Tibial nerve (tissue), 4 donors: ENCODE measurements around the gene CETN1. TPM values are rescaled to one million over a fixed set of nuclear protein-coding genes. Genes with fewer than 3 reads are reported as not detected.

Source experiments
- DNase-seq, 2 donors: peaks; one replicate each; pipeline ENCODE4 v3.0.0-alpha.2; 2019; ENCODE audit warnings: low spot score in 2 of 2
- H3K27ac ChIP-seq, 4 donors: fragments of 200-600 bp; sonication (generic) in 3 of 4; one replicate each; pipeline ENCODE4 v1.5.1; 2017 to 2019; ENCODE audit warnings: mild to moderate bottlenecking in 1 of 4
- H3K27me3 ChIP-seq, 2 donors: fragments of 200-600 bp; sonication (generic) in 1 of 2; one replicate each; pipeline versions ENCODE4 v1.5.1 to v1.6.0; 2017 to 2019
- H3K36me3 ChIP-seq, 3 donors: fragments of 200-600 bp; sonication (generic); one replicate each; pipeline ENCODE4 v1.5.1; 2018 to 2019
- H3K4me1 ChIP-seq, 4 donors: fragments of 200-600 bp; sonication (generic) in 3 of 4; one replicate each; pipeline ENCODE4 v1.5.1; 2017 to 2019
- H3K4me3 ChIP-seq, 4 donors: fragments of 200-600 bp; sonication (generic) in 3 of 4; one replicate each; pipeline ENCODE4 v1.5.1; 2017 to 2019; ENCODE audit warnings: mild to moderate bottlenecking in 1 of 4, moderate library complexity in 1 of 4
- H3K9me3 ChIP-seq, 4 donors: fragments of 200-600 bp; sonication (generic) in 3 of 4; one replicate each; pipeline ENCODE4 v1.5.1; 2017 to 2019
- CTCF ChIP-seq, 5 experiments: fragments of 200-600 bp in 3 of 5; fragments of 450-650 bp in 2 of 5; sonication (generic) in 3 of 5; IDR thresholded peaks; one replicate each; pipeline ENCODE4 v1.5.1; 2016 to 2019; ENCODE audit warnings: antibody characterized with exemption in 5 of 5, mild to moderate bottlenecking in 3 of 5, moderate library complexity in 2 of 5
- EP300 ChIP-seq, 2 donors: sonication (generic); formaldehyde crosslinking; IDR thresholded peaks; one replicate each; pipeline ENCODE4 v1.6.1; 2017; ENCODE audit warnings: antibody characterized with exemption in 2 of 2, mild to moderate bottlenecking in 1 of 2
- POLR2A ChIP-seq, 2 donors: fragments of 450-650 bp; IDR thresholded peaks; one replicate each; pipeline ENCODE4 v1.6.1; 2017; ENCODE audit warnings: antibody characterized with exemption in 2 of 2, mild to moderate bottlenecking in 2 of 2, moderate library complexity in 2 of 2
- WGBS, 2 donors: methylation state at CpG; one replicate each; pipeline ENCODE4 v1.1.5; 2018; 5-methylcytosine and 5-hydroxymethylcytosine counted together
- total RNA-seq, 4 donors: library from RNA; depleted of rRNA; stranded (reverse); fragments of >200 nt; gene quantifications; one replicate each; pipeline ENCODE4 v1.1.0, GENCODE V29; 2016

CETN1 gene
- total RNA-seq: not detected

- H3K36me3 ChIP-seq: no peaks in the 10 kb centered on the region
- H3K9me3 ChIP-seq: peaks cover 0 to 14% (median 0%) of the 10 kb centered on the region in 4 donors
- H3K27me3 ChIP-seq: no peaks in the 10 kb centered on the region
- 94 to 95% methylated on average over 38 of the region's 38 CpGs for WGBS, 2 donors
- no peak for DNase-seq
- H3K27ac ChIP-seq: no peak within 1 kb of the TSS
- H3K4me1 ChIP-seq: no peaks in the 10 kb centered on the region
- H3K4me3 ChIP-seq: no peak within 1 kb of the TSS
- TF ChIP-seq POLR2A (IDR thresholded peaks at IDR 0.05) (no peak), CTCF (IDR thresholded peaks at IDR 0.05) (no peak), EP300 (IDR thresholded peaks at IDR 0.05) (no peak)
These were observed at the start of gene CETN1 for GRCh38 chr18:580154-580553. TSS of gene CETN1 (plus strand) at chr18:580380. CDS start at chr18:580409, 29 bp downstream.

GRCh38 chr18:532018-532417 is 48.2 kb upstream of the CETN1 start:
- Histone ChIP-seq H3K9me3 (no peaks in the 10 kb centered on the region), H3K4me1 (no peaks in the 10 kb centered on the region), H3K27me3 (no peaks in the 10 kb centered on the region), H3K36me3 (no peaks in the 10 kb centered on the region), H3K27ac (no peak overlapping the region), H3K4me3 (no peak overlapping the region)
- WGBS, 2 donors: 75 to 78% methylated on average over 4 of the region's 4 CpGs
- DNase-seq: no peak
- no peak for TF ChIP-seq CTCF (IDR thresholded peaks at IDR 0.05)
- no peak for TF ChIP-seq EP300 (IDR thresholded peaks at IDR 0.05)
- TF ChIP-seq POLR2A (IDR thresholded peaks at IDR 0.05): no peak

- Histone ChIP-seq H3K9me3 (no peaks in the 10 kb centered on the region), H3K4me1 (no peaks in the 10 kb centered on the region), H3K27ac (no peak overlapping the region), H3K4me3 (no peak overlapping the region), H3K27me3 (no peaks in the 10 kb centered on the region), H3K36me3 (no peaks in the 10 kb centered on the region)
- DNase-seq: no peak
- no peak for TF ChIP-seq EP300 (IDR thresholded peaks at IDR 0.05)
- TF ChIP-seq POLR2A (IDR thresholded peaks at IDR 0.05): no peak
- TF ChIP-seq CTCF (IDR thresholded peaks at IDR 0.05): no peak
These were observed 47.5 kb upstream of the CETN1 start for GRCh38 chr18:532632-533031.

- 77 to 82% methylated on average over 6 of the region's 6 CpGs for WGBS, 2 donors
- H3K36me3 ChIP-seq: no peaks in the 10 kb centered on the region
- TF ChIP-seq EP300 (IDR thresholded peaks at IDR 0.05): no peak
- no peak for TF ChIP-seq POLR2A (IDR thresholded peaks at IDR 0.05)
- TF ChIP-seq CTCF (IDR thresholded peaks at IDR 0.05): no peak
- no peaks in the 10 kb centered on the region for H3K4me1 ChIP-seq
- DNase-seq: no peak
- no peak overlapping the region for H3K27ac ChIP-seq
- H3K9me3 ChIP-seq: no peaks in the 10 kb centered on the region
- no peak overlapping the region for H3K4me3 ChIP-seq
- H3K27me3 ChIP-seq: no peaks in the 10 kb centered on the region
These were observed 46.1 kb upstream of the CETN1 start for GRCh38 chr18:533995-534601.

- Histone ChIP-seq H3K27ac (no peak overlapping the region), H3K36me3 (no peaks in the 10 kb centered on the region), H3K27me3 (no peaks in the 10 kb centered on the region), H3K9me3 (no peaks in the 10 kb centered on the region), H3K4me1 (no peaks in the 10 kb centered on the region), H3K4me3 (no peak overlapping the region)
- TF ChIP-seq POLR2A (IDR thresholded peaks at IDR 0.05) (no peak), EP300 (IDR thresholded peaks at IDR 0.05) (no peak), CTCF (IDR thresholded peaks at IDR 0.05) (no peak)
- no peak for DNase-seq
- WGBS, 2 donors: 62 to 71% methylated on average over 4 of the region's 4 CpGs
These were observed 36.6 kb upstream of the CETN1 start for GRCh38 chr18:543447-544078.
